Activated naive CD4-positive, alpha-beta T cell treated with anti-CD3 and anti-CD28 coated beads, Interleukin-2, amount 50 U/mL, for 24 hours (primary cell): ENCODE measurements around the gene JAML.

Source experiments
- H3K27ac Mint-ChIP-seq: one replicate; pipeline ENCODE4 v1.8.0; 2021; ENCODE audit warnings: mild to moderate bottlenecking, mixed read lengths
- H3K27me3 Mint-ChIP-seq: one replicate; pipeline ENCODE4 v1.8.0; 2021; ENCODE audit warnings: mixed read lengths
- H3K36me3 Mint-ChIP-seq: one replicate; pipeline ENCODE4 v1.8.0; 2021; ENCODE audit warnings: mixed read lengths
- H3K4me1 Mint-ChIP-seq: one replicate; pipeline ENCODE4 v1.8.0; 2021; ENCODE audit warnings: mixed read lengths
- H3K4me3 Mint-ChIP-seq: one replicate; pipeline ENCODE4 v1.8.0; 2021; ENCODE audit warnings: mild to moderate bottlenecking, mixed read lengths
- H3K9me3 Mint-ChIP-seq: one replicate; pipeline ENCODE4 v1.8.0; 2021; ENCODE audit warnings: mixed read lengths

Gene JAML

DNA sequence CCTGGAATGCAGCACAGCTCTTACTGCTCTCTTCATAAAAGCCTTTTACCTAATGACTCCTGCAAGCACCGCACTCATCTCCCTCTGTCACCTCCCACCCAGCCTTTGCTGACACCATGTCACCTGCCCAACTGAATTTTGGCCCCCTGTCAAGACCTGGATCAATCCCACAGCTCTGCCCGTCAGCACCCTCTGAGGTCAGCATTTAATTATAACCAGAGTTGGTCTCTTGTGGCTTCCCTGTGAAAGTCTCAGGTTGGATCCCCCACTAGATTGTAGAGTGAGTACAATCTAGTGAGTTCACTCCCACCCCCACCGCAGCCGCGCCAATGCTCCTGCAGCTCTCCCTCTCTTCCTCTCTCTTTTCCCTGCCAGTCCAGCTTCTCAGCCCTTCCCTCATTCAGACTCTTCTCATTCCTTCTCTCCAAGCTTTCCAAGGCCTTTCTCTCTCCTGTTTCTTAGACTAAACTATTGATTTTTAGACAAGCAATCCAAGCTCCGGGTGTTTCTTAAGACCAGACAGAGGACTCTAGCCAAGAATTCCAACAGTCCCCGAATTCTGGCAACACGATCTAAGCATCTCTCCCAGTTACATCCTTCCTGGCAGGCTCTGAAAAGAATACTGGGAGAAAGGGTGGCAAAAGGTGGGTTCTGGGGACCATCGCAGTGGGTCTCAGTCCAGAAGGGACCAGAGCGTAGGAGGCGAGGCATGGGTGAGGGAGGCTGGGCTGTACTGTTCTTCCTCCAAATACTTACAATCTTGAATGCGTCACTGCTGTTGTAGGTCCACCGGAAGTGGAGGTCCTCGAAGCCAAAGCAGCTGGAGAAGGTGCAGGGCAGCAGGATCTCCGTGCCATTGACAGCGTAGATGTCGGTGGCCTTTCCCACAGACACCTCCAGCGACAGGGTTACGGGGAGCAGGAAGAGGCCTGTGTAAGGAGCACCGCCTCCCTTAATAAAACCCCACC is 80.2 kb downstream of the JAML start:
- peaks cover 34% of the 10 kb centered on the region for H3K27me3 Mint-ChIP-seq
- no peaks in the 10 kb centered on the region for H3K9me3 Mint-ChIP-seq
- no peak overlapping the region for H3K27ac Mint-ChIP-seq
- H3K4me3 Mint-ChIP-seq, result no peak overlapping the region
- no peaks in the 10 kb centered on the region for H3K36me3 Mint-ChIP-seq
- H3K4me1 Mint-ChIP-seq, result peaks cover 4% of the 10 kb centered on the region
